ENCODE results near the gene ZRANB3.
A peak's percentile ranks its signal among the peaks of the same experiment; 100 is the strongest.

Gene ZRANB3

GRCh38 chr2:135246711-135247270, 284.2 kb downstream of the ZRANB3 start:
- DNase-seq (ENCODE audit: low spot score): no peak

DNA sequence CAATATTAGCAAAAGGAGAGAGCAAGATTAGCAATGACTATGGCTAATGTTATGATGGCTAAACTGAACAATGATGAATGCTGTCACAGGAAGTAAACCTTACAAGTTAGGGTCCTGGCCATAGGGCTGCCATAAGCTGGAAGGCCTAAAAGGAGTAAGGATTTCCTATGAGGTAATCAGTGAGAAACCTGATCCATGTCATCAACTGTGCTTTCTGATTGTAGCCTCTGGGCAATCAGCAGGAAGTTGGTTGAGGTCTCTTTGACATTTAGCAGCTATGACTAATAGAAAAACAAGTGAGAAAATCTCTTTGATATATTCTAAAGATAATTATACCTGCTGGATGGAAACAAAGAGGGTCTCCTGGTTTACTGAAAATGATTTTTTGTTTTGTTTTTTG, 285.9 kb downstream of the ZRANB3 start:
- DNase-seq (ENCODE audit: low spot score): no peak

- DNase-seq (ENCODE audit: low spot score): no peak
These were observed 292.4 kb downstream of the ZRANB3 start for GRCh38 chr2:135238651-135239050.

- DNase-seq (ENCODE audit: low spot score): no peak
These were observed 300.9 kb downstream of the ZRANB3 start for GRCh38 chr2:135230150-135230549.

DNA sequence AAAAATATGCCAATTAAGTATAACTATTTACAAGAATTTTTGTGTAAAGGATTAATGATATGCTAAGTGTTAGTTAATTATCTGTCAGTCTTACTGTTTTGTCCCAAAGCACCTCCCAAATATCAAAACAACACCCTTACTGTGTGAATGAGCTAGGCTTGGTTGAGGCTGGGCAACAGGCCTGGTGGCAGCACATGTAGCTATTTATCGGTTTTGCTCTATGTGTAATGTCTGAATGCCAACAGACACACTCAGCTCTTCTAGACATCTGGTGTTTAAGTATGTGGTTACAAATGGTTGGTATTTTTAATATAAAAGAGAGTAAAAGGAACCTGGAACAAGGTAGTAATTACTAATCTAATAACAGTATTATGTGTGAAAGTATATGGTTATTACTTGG, 303.6 kb downstream of the ZRANB3 start:
- DNase-seq (ENCODE audit: low spot score): no peak

DNA sequence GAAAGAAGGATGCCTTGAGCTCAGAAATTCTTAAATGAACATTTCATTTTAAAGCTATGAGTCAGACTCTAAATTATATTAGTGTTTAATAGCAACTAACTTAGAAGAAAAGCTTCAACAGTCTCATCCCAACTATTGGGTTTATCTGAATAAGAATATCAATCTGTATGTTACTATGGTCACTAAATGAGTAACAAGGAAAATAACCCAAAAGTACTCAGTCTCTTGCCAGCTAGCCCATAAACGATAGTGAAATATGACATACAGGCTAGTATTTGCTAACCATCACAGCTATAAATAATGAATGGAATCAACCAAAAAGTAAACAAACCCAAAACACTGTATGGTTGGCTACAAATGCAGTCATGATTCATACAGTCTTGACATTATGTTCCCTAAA, 304.1 kb downstream of the ZRANB3 start:
- DNase-seq (ENCODE audit: low spot score): peak; percentile 11

- no peak for DNase-seq (ENCODE audit: low spot score)
These were observed 305.2 kb downstream of the ZRANB3 start for GRCh38 chr2:135225781-135226180.

GRCh38 chr2:135219226-135219625, 311.8 kb downstream of the ZRANB3 start:
- no peak for DNase-seq (ENCODE audit: low spot score)

DNA sequence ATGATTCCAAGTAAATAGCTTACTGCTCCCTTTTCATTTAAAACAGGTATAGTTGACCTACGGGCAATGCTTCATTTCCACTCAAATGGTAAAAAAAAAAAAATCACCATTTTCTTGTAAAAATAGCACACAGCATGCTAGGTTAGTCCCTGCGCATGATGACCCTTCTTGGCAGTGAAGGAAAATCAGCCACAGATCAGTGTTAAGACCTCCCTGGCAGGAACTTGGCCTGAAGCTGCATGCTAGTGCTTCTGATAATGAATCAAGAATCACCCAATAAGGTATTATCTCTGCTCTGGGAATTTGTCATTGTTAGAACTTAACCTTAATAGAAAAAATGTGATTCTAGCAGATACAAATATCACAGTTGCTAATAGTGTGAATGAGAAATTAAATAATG, 312.6 kb downstream of the ZRANB3 start:
- DNase-seq (ENCODE audit: low spot score): no peak

- peak; percentile 9 for DNase-seq (ENCODE audit: low spot score)
These were observed 318.3 kb downstream of the ZRANB3 start for GRCh38 chr2:135212757-135213156.

- no peak for DNase-seq (ENCODE audit: low spot score)
These were observed 323.0 kb downstream of the ZRANB3 start for GRCh38 chr2:135208016-135208415.

DNA sequence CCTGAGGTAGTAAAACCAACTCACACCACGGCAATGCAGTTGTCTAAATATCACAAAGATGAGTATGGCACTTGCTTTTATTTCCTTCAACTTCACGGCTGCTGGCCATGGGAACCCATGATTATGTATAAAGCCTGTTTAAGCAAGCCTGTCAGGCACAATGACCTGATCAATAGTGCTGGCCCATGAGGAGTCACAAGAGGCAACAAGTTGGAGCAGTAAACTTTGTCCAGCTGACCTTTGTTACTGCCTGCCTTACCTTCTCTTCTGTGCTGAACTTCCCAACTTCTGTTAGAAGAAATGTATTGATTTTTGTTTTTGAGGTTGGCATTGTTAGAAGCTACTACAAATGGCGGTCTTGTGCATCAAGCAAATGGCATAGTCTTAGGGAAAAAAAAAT, 327.1 kb downstream of the ZRANB3 start:
- no peak for DNase-seq (ENCODE audit: low spot score)

GRCh38 chr2:135202751-135203150, 328.3 kb downstream of the ZRANB3 start:
- DNase-seq (ENCODE audit: low spot score): no peak

DNA sequence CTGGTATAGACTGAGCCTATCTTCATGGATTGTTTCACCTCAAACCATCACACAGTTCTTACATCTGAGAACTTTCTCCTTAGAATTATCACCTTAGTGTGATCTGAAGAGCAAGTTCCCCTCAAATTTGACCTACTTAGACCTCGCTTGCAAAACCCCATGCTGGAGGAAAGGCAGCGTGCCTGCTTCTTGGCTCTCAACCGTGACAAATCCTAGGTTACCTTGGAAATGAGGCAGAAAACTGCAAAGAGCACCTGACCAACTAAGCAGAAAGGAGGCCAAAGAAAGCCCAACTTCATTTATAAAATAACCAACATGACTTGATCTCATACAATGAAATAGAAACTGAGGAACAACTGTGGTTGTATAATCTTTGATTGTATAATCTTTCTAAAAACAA, 332.5 kb downstream of the ZRANB3 start:
- DNase-seq (ENCODE audit: low spot score): no peak

GRCh38 chr2:135190799-135191198, 340.2 kb downstream of the ZRANB3 start:
- DNase-seq (ENCODE audit: low spot score): no peak

GRCh38 chr2:135189148-135189547, 341.9 kb downstream of the ZRANB3 start:
- no peak for DNase-seq (ENCODE audit: low spot score)

- no peak for DNase-seq (ENCODE audit: low spot score)
These were observed 343.7 kb downstream of the ZRANB3 start for GRCh38 chr2:135187270-135187669.

GRCh38 chr2:135186054-135186453, 345.0 kb downstream of the ZRANB3 start:
- DNase-seq (ENCODE audit: low spot score): no peak

- DNase-seq (ENCODE audit: low spot score): no peak
These were observed 347.2 kb downstream of the ZRANB3 start for GRCh38 chr2:135183822-135184221.

GRCh38 chr2:135182601-135183000, 348.4 kb downstream of the ZRANB3 start:
- no peak for DNase-seq (ENCODE audit: low spot score)

DNA sequence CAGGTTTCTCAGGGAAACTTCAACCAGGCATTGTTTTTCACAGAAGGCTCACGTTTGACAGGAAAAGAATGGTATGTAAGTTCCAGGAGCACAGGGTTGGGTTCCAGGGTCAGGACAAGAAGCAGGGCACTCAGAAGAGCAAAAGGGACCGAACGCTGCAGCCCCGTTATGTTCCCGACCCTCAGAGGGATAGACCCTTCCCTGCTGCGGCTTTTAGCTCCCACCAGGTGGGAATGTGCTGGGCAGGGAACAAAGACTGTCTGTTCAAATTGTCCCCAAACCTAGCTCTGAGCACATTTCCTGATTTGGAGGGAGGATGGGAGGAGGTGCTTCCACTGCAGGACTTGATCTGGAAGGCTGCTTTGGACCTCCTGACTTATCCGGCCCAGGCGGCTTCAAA, 348.8 kb downstream of the ZRANB3 start:
- no peak for DNase-seq (ENCODE audit: low spot score)

DNA sequence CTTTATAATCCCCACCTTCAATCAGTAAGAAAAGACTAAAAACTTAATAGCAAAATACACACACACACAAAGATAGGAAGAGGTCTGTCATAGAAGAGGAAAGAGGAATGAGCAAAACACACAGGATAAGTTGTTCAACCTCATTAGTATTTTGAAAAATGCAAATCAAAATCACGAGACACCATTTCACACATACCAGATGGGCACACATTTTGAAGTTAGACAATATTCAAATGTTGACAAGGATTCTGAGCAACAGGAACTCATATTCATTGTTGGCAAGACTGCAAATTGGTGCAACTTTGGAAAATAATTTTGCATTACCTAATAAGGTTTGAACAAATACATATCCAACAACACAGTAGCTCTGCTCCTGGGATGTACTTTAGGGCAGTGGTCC, 351.3 kb downstream of the ZRANB3 start:
- DNase-seq (ENCODE audit: low spot score): no peak

- no peak for DNase-seq (ENCODE audit: low spot score)
These were observed 355.8 kb downstream of the ZRANB3 start for GRCh38 chr2:135175177-135175576.

DNA sequence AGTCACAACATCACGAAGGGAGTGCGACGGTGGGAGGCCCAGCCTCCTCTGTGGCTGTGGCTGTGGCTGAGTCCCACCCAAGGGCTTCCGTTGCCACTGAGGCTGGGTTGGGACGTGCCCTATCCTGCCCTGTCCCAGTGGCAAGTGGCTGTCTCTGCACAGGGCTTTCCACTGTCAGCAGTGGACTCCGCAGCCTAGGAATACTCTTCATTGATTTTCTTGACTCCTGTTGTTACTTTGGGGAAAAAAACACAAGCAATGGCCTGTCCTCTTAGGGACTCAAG, 356.3 kb downstream of the ZRANB3 start:
- DNase-seq (ENCODE audit: low spot score): no peak

All from AG08396 (cell line).